ENCODE results near the gene ADIPOQ. TPM values are rescaled to one million over a fixed set of nuclear protein-coding genes. Genes with fewer than 3 reads are reported as not detected.

The ADIPOQ gene
- total and polyA plus RNA-seq, 2 of the 4 experiments (the other 2 are of a cell fraction) = not detected

- no peak overlapping the region for H2BK20ac ChIP-seq (ENCODE audit: low read depth, low read length)
- BruUV-seq (replicated peaks) = no TSS peak
- no peak overlapping the region for H2BK15ac ChIP-seq (ENCODE audit: low read depth, low read length)
- H3K4me3 ChIP-seq (ENCODE audit: insufficient read depth, low read depth, low read length) = no peak overlapping the region
- peaks cover 35% of the 10 kb centered on the region for H3K27me3 ChIP-seq (ENCODE audit: control insufficient read depth, insufficient read depth, low read length)
- no peak for DNase-seq
- no peak overlapping the region for H4K5ac ChIP-seq (ENCODE audit: low read depth, low read length)
- no peak for TF ChIP-seq ELK1 (IDR thresholded peaks at IDR 0.05; ENCODE audit: borderline replicate concordance, low read depth, low read length)
- no peak for TF ChIP-seq MAFK (IDR thresholded peaks at IDR 0.05; ENCODE audit: low read depth, low read length)
- TF ChIP-seq MAZ (IDR thresholded peaks at IDR 0.05; ENCODE audit: borderline replicate concordance, low read depth, low read length) = no peak
- TF ChIP-seq CEBPB (IDR thresholded peaks at IDR 0.05; ENCODE audit: low read depth, low read length) = no peak
- no peak for TF ChIP-seq NFE2L2 (IDR thresholded peaks at IDR 0.05; ENCODE audit: low read depth, low read length)
- TF ChIP-seq, protein P1, sequence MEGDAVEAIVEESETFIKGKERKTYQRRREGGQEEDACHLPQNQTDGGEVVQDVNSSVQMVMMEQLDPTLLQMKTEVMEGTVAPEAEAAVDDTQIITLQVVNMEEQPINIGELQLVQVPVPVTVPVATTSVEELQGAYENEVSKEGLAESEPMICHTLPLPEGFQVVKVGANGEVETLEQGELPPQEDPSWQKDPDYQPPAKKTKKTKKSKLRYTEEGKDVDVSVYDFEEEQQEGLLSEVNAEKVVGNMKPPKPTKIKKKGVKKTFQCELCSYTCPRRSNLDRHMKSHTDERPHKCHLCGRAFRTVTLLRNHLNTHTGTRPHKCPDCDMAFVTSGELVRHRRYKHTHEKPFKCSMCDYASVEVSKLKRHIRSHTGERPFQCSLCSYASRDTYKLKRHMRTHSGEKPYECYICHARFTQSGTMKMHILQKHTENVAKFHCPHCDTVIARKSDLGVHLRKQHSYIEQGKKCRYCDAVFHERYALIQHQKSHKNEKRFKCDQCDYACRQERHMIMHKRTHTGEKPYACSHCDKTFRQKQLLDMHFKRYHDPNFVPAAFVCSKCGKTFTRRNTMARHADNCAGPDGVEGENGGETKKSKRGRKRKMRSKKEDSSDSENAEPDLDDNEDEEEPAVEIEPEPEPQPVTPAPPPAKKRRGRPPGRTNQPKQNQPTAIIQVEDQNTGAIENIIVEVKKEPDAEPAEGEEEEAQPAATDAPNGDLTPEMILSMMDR (conservative IDR thresholded peaks at IDR 0.05; ENCODE audit: low read depth, low read length) = no peak
- TF ChIP-seq, protein P2, sequence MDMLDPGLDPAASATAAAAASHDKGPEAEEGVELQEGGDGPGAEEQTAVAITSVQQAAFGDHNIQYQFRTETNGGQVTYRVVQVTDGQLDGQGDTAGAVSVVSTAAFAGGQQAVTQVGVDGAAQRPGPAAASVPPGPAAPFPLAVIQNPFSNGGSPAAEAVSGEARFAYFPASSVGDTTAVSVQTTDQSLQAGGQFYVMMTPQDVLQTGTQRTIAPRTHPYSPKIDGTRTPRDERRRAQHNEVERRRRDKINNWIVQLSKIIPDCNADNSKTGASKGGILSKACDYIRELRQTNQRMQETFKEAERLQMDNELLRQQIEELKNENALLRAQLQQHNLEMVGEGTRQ (IDR thresholded peaks at IDR 0.05; ENCODE audit: low read depth, low read length) = no peak
- no peak for TF ChIP-seq MXI1 (IDR thresholded peaks at IDR 0.05; ENCODE audit: borderline replicate concordance, low read depth, low read length)
- no peak for TF ChIP-seq BHLHE40 (IDR thresholded peaks at IDR 0.05; ENCODE audit: low read depth, low read length)
- no peak for TF ChIP-seq CHD1 (IDR thresholded peaks at IDR 0.05; ENCODE audit: low read depth, low read length)
- TF ChIP-seq RCOR1 (IDR thresholded peaks at IDR 0.05; ENCODE audit: insufficient replicate concordance, low read length) = no peak
- no peak for TF ChIP-seq POLR2A (IDR thresholded peaks at IDR 0.05; ENCODE audit: low read depth, low read length)
- H3K56ac ChIP-seq (ENCODE audit: extremely low read depth, insufficient read depth, low read length) = no peak overlapping the region
- no peak overlapping the region for H3K14ac ChIP-seq (replicated peaks; ENCODE audit: low read depth, low read length)
- no peak overlapping the region for H3K23ac ChIP-seq (ENCODE audit: low read depth, low read length)
- no peak overlapping the region for H2BK120ac ChIP-seq (ENCODE audit: low read depth, low read length)
- no peak overlapping the region for H2AK5ac ChIP-seq (ENCODE audit: low read depth, low read length)
- POLR2A ChIA-PET (ENCODE audit: unreplicated experiment) = no interaction called here
- no peak overlapping the region for H3K4me2 ChIP-seq (ENCODE audit: low read depth, low read length)
- H3K18ac ChIP-seq (ENCODE audit: low read depth, low read length) = no peak overlapping the region
- H4K8ac ChIP-seq (ENCODE audit: low read depth in 2 of 2, low read length in 2 of 2) = no peak overlapping the region
- intact Hi-C loops (cut with micrococcal nuclease) = loop anchor here (5.0 kb wide), 1 partner anchor 320 kb away; no protein-coding TSS in a partner anchor
- dilution Hi-C loops (cut with HindIII; ENCODE audit: low sequenced_read_pairs, unreplicated experiment) = no loop called here
- H3K9ac ChIP-seq (ENCODE audit: low read depth, low read length) = no peak overlapping the region
- no peak overlapping the region for H2AK9ac ChIP-seq (replicated peaks; ENCODE audit: low read depth, low read length, poor library complexity)
- H3K4ac ChIP-seq (ENCODE audit: low read depth, low read length) = no peak overlapping the region
- CTCF ChIA-PET = no interaction called here
- H2BK5ac ChIP-seq (ENCODE audit: low read depth, low read length, poor library complexity, severe bottlenecking) = no peak overlapping the region
- in situ Hi-C loops (cut with MboI; ENCODE audit: low sequenced_read_pairs) = no loop called here
- H3K79me1 ChIP-seq (ENCODE audit: low read depth in 1 of 2, low read length in 2 of 2) = no peaks in the 10 kb centered on the region
- H3K36me3 ChIP-seq (ENCODE audit: control insufficient read depth, insufficient read depth, low read length) = no peaks in the 10 kb centered on the region
- ATAC-seq (ENCODE audit: low read depth) = no peak
- H2AFZ ChIP-seq (replicated peaks; ENCODE audit: low read length, poor library complexity) = no peak overlapping the region
- H3K27ac ChIP-seq (ENCODE audit: insufficient read depth, low read length) = no peak overlapping the region
- H3K9me3 ChIP-seq (ENCODE audit: control insufficient read depth, insufficient read depth, low read length) = no peaks in the 10 kb centered on the region
- H4K20me1 ChIP-seq (ENCODE audit: insufficient read depth, low read length) = no peaks in the 10 kb centered on the region
- H3K9me1 ChIP-seq (ENCODE audit: insufficient read depth, low read length) = no peaks in the 10 kb centered on the region
- no peak overlapping the region for H4K91ac ChIP-seq (ENCODE audit: insufficient read depth, low read depth, low read length)
- H3K4me1 ChIP-seq (ENCODE audit: control insufficient read depth, insufficient read depth, low read length) = no peaks in the 10 kb centered on the region
- WGBS, 2 experiments (ENCODE audit: extremely low coverage in 2 of 2, insufficient read length in 1 of 2) = no CpG with 5 or more reads among the region's 1 CpG
Observed at GRCh38 chr3:186832276-186832675, 10.2 kb upstream of the ADIPOQ start.
